B cell (primary cell): ENCODE measurements around the gene TEX50.

Experiments
- EZH2 ChIP-seq: IDR thresholded peaks from 2 replicates; pipeline ENCODE4 v1.6.1; 2012; ENCODE audit warnings: borderline replicate concordance, low read depth, mild to moderate bottlenecking, moderate library complexity, low read length; ENCODE audit not compliant: insufficient read depth, poor library complexity, severe bottlenecking
- TF ChIP-seq, protein P1 (sequence below): fragments of 200-600 bp; IDR thresholded peaks from one replicate; pipeline ENCODE4 v1.8.0; 2022; ENCODE audit warnings: antibody characterized with exemption, mild to moderate bottlenecking

DNA sequence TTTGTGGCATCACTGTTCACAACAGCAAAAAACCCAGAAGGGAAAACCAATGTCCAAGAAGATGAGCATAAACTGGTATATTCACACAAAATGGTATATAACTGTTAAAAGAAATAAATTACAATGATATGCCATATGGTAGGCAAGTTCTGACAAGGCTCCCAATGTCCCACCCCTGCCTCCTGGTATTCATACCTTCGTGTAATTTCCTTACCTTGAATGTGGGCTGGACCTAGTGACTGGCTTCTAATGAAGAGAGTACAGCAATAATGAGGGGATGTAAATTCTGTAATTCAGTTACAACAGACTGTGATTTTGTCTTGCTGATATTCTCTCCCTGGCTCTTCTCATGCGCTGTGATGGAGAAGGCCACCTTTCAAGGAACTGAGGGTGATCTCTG, 25.2 kb downstream of the TEX50 start:
- TF ChIP-seq, protein P1, sequence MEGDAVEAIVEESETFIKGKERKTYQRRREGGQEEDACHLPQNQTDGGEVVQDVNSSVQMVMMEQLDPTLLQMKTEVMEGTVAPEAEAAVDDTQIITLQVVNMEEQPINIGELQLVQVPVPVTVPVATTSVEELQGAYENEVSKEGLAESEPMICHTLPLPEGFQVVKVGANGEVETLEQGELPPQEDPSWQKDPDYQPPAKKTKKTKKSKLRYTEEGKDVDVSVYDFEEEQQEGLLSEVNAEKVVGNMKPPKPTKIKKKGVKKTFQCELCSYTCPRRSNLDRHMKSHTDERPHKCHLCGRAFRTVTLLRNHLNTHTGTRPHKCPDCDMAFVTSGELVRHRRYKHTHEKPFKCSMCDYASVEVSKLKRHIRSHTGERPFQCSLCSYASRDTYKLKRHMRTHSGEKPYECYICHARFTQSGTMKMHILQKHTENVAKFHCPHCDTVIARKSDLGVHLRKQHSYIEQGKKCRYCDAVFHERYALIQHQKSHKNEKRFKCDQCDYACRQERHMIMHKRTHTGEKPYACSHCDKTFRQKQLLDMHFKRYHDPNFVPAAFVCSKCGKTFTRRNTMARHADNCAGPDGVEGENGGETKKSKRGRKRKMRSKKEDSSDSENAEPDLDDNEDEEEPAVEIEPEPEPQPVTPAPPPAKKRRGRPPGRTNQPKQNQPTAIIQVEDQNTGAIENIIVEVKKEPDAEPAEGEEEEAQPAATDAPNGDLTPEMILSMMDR: no peak
- TF ChIP-seq EZH2: no peak
